Measurements from ENCODE around the gene OSTC.
A peak's percentile ranks its signal among the peaks of the same experiment; 100 is the strongest.
"Not testable (repeated sequence)": the region's sequence is repeated elsewhere in the genome, so short reads cannot be mapped to it uniquely, and the experiment has no call there.

OSTC gene

DNA sequence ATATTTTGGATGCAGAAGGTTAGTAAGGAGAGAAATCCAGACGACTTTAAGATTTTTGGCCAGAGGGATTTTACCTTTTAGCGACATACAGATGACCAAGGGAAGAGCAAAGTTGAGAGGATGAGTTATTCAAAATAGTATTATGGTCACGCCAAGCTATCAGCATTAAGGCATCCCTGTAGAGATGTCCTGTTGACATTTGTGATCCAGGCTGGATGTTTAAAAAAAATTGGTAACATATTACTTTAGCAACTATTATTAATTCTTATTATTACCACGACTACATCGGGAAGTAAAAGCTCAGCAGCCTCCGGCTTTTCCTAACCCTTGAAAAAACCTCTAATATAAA, 562 bp upstream of the OSTC start:
- no peak for DNase-seq

DNA sequence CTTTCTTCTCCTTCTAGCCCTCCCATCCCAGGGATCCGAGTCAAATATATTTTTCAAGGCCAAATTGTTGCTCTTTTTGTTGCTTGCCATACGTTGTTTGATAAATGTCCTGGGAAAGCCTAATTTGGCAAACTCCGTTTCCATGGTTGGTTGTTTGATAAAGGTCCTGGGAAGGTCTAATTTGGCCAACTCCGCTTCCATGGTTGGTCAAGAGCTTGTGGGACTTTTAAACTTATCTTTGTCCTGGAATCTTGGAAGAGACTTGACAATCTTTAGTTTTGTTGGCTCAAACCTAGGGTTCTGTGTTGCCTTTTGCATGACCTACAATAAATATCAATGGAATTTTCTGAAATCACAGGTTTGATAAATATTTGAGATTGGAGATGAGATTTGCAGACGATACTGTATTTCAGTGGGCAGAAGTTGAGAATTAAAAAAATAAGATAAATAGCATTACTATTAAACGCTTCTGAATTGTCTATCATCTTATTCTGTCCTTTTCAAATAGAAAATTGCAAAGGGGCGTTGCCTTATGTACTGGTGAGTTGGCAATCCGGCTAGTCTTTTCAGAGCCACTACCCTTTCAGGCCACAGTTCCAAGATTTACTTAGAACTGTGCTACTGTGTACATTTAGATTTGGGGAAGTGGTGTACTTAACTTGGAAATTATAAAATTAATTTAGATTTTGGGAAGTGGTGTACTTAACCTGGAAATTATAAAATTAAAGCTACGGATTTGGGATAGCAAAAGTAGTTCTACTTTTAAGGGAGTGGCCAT, 804 bp downstream of the OSTC start:
- DNase-seq = peak; percentile 83

- DNase-seq = no peak
Measured at GRCh38 chr4:108662629-108663028, 12.2 kb downstream of the OSTC start.

DNA sequence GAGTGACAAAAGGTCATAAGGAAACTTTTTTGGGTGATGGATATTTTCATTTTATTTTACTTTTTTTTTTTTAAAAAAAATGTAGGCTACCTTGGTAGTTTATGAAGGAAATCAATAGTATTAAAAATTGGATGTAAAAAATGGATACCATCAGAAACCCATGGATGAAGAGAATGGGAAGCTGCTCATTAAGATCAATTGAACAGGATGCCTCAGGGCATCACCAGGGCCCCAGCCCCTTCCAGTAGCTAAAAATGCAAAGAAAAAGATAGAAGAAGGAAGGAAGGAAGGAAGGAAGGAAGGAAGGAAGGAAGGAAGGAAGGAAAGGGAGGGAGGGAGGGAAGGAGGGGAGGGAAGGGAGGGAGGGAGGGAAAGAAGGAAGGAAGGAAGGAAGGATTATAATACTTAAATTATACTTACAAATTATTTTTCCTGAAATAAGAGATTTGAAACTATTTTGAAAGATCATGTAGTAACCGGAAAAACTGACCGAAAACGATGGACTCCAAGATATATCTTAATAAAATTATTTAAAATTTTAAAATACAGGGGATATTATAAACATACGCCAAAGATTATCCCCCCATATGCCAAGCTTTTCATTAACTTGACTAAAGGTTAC, 24.1 kb downstream of the OSTC start:
- DNase-seq = no peak

GRCh38 chr4:108681321-108681809, 31.0 kb downstream of the OSTC start:
- DNase-seq = no peak

DNA sequence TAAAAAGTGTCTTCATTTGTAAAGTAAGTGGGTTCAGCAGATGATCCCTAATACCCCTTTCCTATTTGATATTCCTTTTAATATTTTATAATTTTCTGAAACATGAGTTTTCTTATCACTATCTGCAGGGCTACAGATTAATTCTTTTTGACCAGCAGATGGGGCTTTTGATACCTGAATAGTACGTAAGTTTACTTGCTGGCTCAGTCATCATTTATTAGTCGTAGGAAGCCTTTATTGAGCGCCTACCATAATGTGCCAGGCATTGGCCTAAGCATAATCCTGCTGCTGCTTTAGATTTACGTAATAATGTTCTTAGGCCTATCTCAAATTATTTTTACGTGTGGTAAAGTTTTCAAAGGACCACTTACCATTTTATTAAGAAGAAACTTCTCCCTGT, 33.1 kb downstream of the OSTC start:
- DNase-seq = peak; percentile 70

GRCh38 chr4:108685036-108685686, 34.8 kb downstream of the OSTC start:
- DNase-seq = peak; percentile 10

- no peak for DNase-seq
Measured at GRCh38 chr4:108690738-108691137, 40.3 kb downstream of the OSTC start.

- no peak for DNase-seq
Measured at GRCh38 chr4:108693211-108693610, 42.8 kb downstream of the OSTC start.

- DNase-seq = no peak
Measured at GRCh38 chr4:108693819-108694218, 43.4 kb downstream of the OSTC start.

- no peak for DNase-seq
Measured at GRCh38 chr4:108694423-108694822, 44.0 kb downstream of the OSTC start.

DNA sequence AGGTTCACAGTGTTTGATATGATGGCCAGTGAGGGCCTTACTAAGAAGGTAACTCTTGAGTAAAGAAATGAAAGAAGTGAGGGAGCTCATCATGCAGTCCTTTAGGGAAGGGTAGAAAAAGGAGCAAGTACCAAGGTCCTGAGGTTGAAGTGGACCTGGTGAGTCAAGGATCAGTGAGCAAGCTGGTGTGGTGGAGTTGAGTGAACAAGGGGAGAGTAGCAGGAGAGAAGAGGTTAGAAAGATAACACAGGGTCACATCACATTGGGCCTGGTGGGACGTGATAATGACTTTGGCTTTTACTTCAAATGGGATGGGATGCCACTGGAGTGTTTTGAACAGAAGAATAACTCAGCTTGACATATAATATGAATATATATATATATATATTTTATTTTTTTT, 44.7 kb downstream of the OSTC start:
- DNase-seq = no peak

DNA sequence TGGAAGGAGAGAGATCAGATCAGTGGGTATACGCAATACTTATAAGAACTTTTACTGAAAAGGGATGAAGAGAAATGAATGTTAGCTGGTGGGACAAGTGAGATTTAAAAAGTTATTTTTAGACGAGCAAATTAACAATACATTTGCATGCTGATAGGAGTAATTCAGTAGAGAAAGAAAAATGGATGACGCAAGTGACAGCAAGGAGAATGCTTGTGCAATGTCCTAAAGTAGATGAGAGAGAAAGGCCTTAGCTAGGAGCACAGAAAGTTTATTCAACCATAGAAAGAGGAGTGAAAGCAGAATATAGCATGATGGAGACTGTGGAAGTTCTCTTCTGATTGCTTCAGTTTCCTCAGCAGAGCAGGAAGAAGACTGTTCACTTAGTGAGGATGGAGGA, 45.8 kb downstream of the OSTC start:
- no peak for DNase-seq

GRCh38 chr4:108700081-108700757, 49.8 kb downstream of the OSTC start:
- DNase-seq = peak; percentile 37

GRCh38 chr4:108702960-108703359, 52.6 kb downstream of the OSTC start:
- DNase-seq = no peak

- DNase-seq = no peak
Measured at GRCh38 chr4:108703370-108703769, 53.0 kb downstream of the OSTC start.

- DNase-seq = peak; percentile 27
Measured at GRCh38 chr4:108703966-108704365, 53.6 kb downstream of the OSTC start.

DNA sequence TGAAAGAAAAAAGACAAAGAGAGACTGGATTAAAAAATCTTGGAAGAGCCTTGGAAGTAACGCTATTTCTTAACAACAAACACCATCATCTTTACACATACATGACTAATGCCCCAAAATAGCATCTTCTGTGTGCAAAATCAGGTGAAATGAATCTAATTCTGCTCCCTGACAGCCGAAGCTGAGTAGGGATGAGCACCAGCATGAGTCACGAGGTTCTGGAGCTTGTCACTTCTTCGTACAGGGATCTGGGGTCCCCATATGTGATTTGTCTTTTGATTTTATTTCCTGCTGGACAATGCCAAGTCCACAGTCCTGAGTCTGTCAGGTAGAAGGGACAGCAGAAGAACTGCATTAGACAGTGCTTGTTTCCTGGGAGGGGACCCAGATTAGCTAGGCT, 55.9 kb downstream of the OSTC start:
- DNase-seq = no peak

GRCh38 chr4:108709234-108709633, 58.8 kb downstream of the OSTC start:
- no peak for DNase-seq

DNA sequence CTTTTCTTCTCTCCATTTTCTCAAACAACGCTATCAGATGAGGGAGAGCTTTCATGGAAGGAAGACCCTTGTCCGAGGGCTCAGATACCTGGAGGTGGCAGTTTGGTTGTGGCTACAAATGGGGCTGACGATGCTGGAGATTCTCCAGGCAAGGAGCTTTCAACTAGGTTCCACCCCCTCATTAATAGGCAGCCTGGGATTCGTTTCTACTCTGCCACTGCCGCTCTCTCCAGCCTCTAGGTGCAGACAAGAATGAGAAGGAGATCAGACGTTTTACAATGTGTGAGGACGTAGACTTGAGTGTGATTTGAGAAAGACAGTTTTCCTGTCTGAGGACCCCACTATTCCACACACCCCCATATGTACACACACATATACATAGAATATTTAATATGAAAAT, 59.3 kb downstream of the OSTC start:
- DNase-seq = no peak

- not testable (repeated sequence) for DNase-seq
Measured at GRCh38 chr4:108710578-108710977, 60.2 kb downstream of the OSTC start.

GRCh38 chr4:108714880-108715279, 64.5 kb downstream of the OSTC start:
- DNase-seq = no peak

DNA sequence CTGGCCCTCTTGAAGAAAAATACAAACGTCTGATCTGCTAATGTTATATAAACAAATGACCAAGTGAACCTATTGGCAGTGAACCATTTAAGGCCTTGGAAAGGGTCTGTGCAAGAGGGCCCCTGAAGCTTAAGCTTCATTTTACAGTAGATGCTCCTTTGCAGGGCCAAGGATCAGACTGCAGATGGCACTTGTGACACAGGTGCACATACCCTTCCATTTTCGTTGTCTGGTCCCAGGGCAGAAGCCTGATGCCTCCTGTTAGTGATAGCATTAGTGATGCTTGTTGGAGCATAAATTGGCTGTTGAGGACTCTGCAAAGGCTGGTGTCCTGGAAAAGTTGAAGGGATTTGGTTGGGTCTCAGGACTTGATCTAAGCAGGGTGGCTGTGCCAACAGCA, 65.9 kb downstream of the OSTC start:
- DNase-seq = no peak

DNA sequence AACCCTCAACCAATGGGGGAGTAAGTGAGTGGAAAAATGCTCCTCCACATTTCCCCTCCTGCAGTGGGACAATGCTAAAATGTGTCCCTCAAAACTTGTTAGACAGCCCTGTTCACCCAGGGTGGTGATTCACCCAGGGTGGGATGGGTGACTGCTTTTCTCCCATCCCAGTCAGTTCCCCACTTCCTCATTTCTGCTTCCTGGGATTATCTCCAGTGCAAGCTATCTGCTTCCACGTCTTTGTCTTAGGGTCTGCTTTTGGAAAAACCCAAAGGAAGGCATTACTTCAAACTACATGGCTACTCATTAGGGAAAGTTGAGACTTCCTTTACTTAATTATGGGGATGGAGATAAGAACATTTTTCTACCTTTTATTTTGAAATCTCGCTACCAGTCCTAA, 67.0 kb downstream of the OSTC start:
- DNase-seq = no peak
